Left hindlimb (tissue), 1 donor: ENCODE measurements around the gene OR2Z1.
"Not testable (repeated sequence)": the region's sequence is repeated elsewhere in the genome, so short reads cannot be mapped to it uniquely, and the experiment has no call there.

Experiments
- DNase-seq: peaks from one replicate; pipeline ENCODE4 v3.0.0-alpha.2; 2018

OR2Z1 gene

GRCh38 chr19:8703223-8703622, 18.2 kb upstream of the OR2Z1 start:
- DNase-seq = no peak

GRCh38 chr19:8705304-8705703, 16.1 kb upstream of the OR2Z1 start:
- not testable (repeated sequence) for DNase-seq

- DNase-seq = no peak
Observed at GRCh38 chr19:8705742-8706141, 15.7 kb upstream of the OR2Z1 start.

- not testable (repeated sequence) for DNase-seq
Observed at GRCh38 chr19:8710337-8710736, 11.1 kb upstream of the OR2Z1 start.

GRCh38 chr19:8722032-8722431, 598 bp downstream of the OR2Z1 start:
- DNase-seq = no peak

GRCh38 chr19:8724276-8724675, 2.8 kb downstream of the OR2Z1 start:
- no peak for DNase-seq

GRCh38 chr19:8731428-8732169, 10.2 kb downstream of the OR2Z1 start:
- no peak for DNase-seq

GRCh38 chr19:8738377-8738776, 16.9 kb downstream of the OR2Z1 start:
- DNase-seq = no peak

GRCh38 chr19:8739291-8740065, 18.0 kb downstream of the OR2Z1 start:
- DNase-seq = not testable (repeated sequence)

GRCh38 chr19:8767257-8767656, 45.8 kb downstream of the OR2Z1 start:
- not testable (repeated sequence) for DNase-seq

GRCh38 chr19:8769265-8769664, 47.8 kb downstream of the OR2Z1 start:
- DNase-seq = not testable (repeated sequence)

- not testable (repeated sequence) for DNase-seq
Observed at GRCh38 chr19:8773587-8773986, 52.2 kb downstream of the OR2Z1 start.
